ENCODE measurements around the gene CDCA8. TPM values are rescaled to one million over a fixed set of nuclear protein-coding genes. Genes with fewer than 3 reads are reported as not detected.
A peak's percentile ranks its signal among the peaks of the same experiment; 100 is the strongest.

Gene CDCA8
- 3.3 and 4.8 TPM in 2 replicates for total RNA-seq (2014; rRNA removed; shearing (Covaris generic))
- polyA plus RNA-seq (2015; cell fraction: cytosol; rRNA removed), result 23.7 and 29.0 TPM in 2 replicates
- 25.7 and 25.8 TPM in 2 replicates for polyA plus RNA-seq (2015; cell fraction: nucleus; rRNA removed)

DNA sequence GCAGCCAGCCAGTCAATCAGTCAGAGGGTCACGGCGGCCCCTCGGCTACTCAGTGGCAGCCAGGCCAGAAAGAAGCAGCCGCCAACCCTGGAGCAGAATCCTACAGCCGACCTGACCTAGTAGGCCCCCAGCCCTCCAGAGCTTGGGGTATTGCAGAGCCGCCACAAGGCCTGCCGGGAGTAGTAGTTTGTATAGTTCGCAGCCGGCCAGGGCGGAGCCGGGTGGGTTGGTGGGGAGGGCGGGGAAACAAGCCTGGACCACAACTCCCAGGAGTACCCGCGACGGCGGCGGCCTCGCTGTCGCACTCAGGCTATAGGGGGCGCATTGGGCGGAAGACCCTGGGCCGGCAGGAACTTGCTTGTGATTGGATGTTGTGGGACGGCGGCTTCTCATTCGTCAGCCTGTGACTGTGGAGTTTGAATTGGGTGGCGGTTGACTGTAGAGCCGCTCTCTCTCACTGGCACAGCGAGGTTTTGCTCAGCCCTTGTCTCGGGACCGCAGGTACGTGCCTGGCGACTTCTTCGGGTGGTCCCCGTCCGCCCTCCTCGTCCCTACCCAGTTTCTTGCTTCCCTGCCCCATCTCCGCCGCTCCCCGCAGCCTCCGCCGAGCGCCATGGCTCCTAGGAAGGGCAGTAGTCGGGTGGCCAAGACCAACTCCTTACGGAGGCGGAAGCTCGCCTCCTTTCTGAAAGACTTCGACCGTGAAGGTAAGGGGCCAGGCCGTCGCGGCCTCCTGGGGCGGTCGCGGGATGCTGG, at the start of gene CDCA8:
TSS of gene CDCA8 (plus strand) at position 439 of the 756 bp plus-strand sequence. CDS start at position 614, 175 bp downstream.
- DNase-seq (ENCODE audit: low read depth, low spot score), result peak; percentile 96
- in situ Hi-C loops (cut with HindIII; ENCODE audit: low pct_unique_long_range_greater_than_20kb, low sequenced_read_pairs), result loop anchor here (25.0 kb wide), 1 partner anchor 105 kb away; the partner anchor contains the start of gene GNL2

- no peak for DNase-seq (ENCODE audit: low read depth, low spot score)
- in situ Hi-C loops (cut with HindIII; ENCODE audit: low pct_unique_long_range_greater_than_20kb, low sequenced_read_pairs), result no loop called here
Measured at GRCh38 chr1:37647281-37647680, 45.0 kb upstream of the CDCA8 start.

DNA sequence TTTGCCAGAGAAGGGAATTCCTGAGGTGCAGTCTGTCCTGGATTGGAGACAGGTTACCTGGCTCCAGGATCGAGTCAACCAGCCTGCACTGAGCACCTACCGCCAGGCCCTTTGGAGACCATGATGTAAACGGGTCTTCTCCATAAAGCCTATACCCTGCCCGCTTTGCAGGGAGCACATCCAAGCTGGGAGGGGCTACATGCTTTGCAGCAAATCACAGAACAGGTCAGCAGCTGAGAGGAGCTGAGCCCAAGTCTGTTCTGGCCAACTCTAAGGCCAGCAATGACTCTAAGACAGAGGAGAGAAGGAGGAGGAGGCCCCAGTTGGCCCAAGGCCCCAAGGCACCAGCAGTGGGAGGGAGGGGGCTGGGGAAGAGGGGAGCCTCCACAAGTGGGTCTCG, 42.1 kb upstream of the CDCA8 start:
- no peak for DNase-seq (ENCODE audit: low read depth, low spot score)
- in situ Hi-C loops (cut with HindIII; ENCODE audit: low pct_unique_long_range_greater_than_20kb, low sequenced_read_pairs), result no loop called here

DNA sequence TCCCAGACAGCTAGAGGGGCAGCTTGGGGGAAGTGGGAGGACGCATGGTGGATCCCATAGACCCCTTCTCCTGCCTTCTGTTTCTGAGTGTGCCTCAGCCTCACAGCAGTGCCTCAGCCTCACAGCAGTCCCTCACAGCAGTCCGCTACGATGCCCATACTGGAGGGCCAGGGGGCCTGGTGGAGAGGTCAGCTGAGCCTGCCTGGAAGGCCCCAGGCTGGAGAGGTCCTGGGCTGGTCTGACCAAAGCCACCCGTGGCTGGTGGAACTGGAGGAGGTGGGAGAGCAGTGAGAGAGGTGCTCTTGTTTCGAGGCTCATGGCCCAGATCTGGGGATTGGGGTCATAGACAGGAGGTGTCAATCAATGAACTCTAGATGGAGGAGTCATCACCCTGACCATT, 41.6 kb upstream of the CDCA8 start:
- in situ Hi-C loops (cut with HindIII; ENCODE audit: low pct_unique_long_range_greater_than_20kb, low sequenced_read_pairs), result no loop called here
- DNase-seq (ENCODE audit: low read depth, low spot score), result no peak

DNA sequence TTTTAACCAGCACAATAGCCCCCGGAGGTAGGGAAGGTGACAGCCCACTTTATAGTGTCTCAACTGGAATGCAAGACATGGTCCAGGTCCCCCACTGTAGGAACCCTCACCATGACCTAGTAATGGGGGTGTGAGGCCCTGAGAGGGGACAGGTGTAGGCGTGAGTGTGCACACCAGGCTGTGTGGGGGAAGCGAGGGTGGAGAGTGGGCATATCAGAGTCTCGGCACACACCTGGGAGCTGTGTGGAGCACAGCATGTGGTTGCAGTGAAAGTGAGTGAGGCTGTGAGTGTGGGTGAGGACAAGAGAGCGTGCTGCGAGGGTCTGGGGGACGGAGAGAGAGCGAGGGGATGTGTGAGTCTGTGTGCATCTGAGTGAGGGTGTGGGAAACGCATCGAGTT, 40.5 kb upstream of the CDCA8 start:
- no peak for DNase-seq (ENCODE audit: low read depth, low spot score)
- in situ Hi-C loops (cut with HindIII; ENCODE audit: low pct_unique_long_range_greater_than_20kb, low sequenced_read_pairs), result no loop called here

- in situ Hi-C loops (cut with HindIII; ENCODE audit: low pct_unique_long_range_greater_than_20kb, low sequenced_read_pairs), result no loop called here
Measured at GRCh38 chr1:37652976-37653375, 39.3 kb upstream of the CDCA8 start.

GRCh38 chr1:37653906-37654305, 38.4 kb upstream of the CDCA8 start:
- no peak for DNase-seq (ENCODE audit: low read depth, low spot score)
- in situ Hi-C loops (cut with HindIII; ENCODE audit: low pct_unique_long_range_greater_than_20kb, low sequenced_read_pairs), result no loop called here

More at GRCh38 chr1:37652976-37653375, 39.3 kb upstream of the CDCA8 start:
- no peak for DNase-seq (ENCODE audit: low read depth, low spot score)

DNA sequence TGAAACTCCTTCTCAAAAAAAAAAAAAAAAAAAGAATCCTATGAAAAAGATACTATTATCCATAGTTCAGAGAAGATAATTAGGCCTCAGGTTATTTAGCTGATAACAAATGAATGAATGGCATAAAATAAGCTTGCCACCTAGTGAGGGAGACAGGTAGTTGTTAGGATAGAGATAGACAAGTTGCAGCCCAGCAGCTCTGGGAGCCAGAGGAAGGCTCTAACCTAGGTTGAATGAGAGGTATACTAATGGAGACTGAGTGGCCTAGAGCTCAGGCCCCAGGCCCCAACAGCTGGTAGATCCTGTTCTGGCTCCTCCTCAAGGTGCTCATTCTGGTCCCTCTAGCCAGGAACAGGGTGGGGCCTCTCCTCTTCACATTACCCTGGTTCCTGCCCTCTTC, 37.0 kb upstream of the CDCA8 start:
- no peak for DNase-seq (ENCODE audit: low read depth, low spot score)
- in situ Hi-C loops (cut with HindIII; ENCODE audit: low pct_unique_long_range_greater_than_20kb, low sequenced_read_pairs), result no loop called here

DNA sequence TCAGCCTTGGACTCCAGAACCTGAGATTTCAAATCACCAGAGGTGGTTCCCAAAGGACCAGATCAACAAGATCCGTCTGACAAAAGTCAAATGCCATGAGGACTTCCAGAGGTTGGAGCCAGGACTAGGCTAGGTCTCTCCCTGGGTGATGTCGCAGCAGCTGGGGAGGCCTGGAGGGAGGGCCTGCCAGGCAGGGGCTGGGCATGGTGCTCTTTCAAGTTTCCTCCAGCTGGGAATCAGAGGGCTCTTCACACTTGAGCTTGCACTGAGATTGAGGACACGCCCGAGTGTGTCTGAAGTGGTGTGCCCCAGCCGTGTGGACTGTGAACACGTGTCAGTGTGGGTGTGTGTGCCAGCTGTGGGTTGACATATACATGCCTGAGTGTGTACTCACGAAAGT, 36.3 kb upstream of the CDCA8 start:
- in situ Hi-C loops (cut with HindIII; ENCODE audit: low pct_unique_long_range_greater_than_20kb, low sequenced_read_pairs), result no loop called here
- no peak for DNase-seq (ENCODE audit: low read depth, low spot score)

- DNase-seq (ENCODE audit: low read depth, low spot score), result no peak
- in situ Hi-C loops (cut with HindIII; ENCODE audit: low pct_unique_long_range_greater_than_20kb, low sequenced_read_pairs), result no loop called here
Measured at GRCh38 chr1:37656881-37657280, 35.4 kb upstream of the CDCA8 start.

DNA sequence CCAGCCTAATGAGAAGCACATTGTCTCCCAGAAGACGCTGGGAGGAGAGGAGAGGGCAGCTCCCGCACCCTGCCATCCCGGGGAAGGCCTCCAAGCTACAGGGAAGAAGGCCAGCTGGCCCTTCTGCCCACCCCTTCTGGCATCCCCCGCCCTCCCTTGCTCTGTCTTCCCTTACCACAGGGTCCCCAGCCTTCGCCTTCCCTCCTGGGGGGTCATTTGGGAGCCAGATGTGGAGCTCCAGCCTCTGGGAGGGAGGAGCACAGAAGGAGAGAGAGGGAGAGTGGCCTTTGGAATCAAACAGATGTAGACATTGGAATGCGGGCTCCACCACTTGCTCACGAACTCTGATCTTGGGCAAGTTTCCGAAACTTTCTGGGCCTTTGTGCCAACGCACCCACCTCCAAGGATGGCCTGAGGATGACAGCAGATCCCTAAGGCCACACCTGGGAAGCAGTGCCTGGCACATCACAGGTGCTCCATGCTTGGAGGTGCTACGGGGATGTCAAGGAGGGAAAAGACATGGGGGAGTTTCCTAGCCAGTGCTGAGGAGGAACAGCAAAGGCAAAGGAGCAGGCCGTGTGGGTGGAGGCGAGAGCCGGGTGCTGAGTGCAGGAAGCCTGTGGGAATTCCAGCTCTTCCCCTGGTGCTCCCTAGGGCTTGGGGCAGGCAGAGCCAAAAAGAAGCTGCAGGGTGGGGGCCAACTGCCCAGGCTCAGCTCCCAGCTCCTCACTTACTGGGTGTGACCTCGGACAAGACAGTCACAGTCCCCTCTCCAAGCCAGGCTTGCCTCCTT, 34.5 kb upstream of the CDCA8 start:
- in situ Hi-C loops (cut with HindIII; ENCODE audit: low pct_unique_long_range_greater_than_20kb, low sequenced_read_pairs), result no loop called here
- no peak for DNase-seq (ENCODE audit: low read depth, low spot score)

GRCh38 chr1:37658486-37658885, 33.8 kb upstream of the CDCA8 start:
- in situ Hi-C loops (cut with HindIII; ENCODE audit: low pct_unique_long_range_greater_than_20kb, low sequenced_read_pairs), result no loop called here
- no peak for DNase-seq (ENCODE audit: low read depth, low spot score)

DNA sequence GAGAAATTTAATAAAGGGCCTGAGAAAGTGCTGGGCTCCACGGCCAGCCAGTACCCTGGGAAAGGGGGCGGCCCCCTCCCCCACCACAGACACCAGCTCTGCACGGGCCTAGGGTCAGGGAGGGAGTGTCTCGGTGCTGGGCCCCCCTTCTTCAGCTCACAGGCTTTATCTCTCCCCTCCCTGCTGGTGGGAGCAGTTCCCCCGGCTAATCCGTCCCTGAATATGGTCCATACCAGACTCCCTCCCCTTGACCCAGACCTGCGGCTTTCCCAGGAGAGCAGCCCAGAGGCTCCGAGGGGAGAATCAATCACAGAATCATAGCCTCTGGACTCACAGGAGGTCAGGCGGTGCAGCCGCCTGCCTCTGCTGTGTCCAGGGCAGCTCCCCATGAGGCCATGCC, 31.7 kb upstream of the CDCA8 start:
- in situ Hi-C loops (cut with HindIII; ENCODE audit: low pct_unique_long_range_greater_than_20kb, low sequenced_read_pairs), result no loop called here
- no peak for DNase-seq (ENCODE audit: low read depth, low spot score)

DNA sequence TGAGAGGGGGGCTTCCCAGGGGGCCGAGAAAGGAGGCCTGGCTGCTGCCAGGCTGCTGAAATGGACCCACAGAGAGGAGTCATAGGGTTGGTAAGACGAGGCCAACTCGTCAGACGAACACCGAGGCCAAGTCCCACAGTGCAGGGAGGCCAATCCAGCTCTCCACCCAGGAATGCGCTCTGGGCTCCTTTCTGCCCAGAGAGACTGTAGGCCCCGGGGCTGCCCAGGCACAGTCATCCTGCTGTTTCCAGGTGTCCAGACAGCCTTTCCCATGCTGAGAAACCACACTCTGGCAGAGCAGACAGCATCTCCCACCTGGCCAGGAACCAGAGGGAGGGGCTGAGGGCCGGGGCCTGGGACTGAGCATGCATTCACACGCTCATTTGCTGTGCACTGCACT, 30.9 kb upstream of the CDCA8 start:
- in situ Hi-C loops (cut with HindIII; ENCODE audit: low pct_unique_long_range_greater_than_20kb, low sequenced_read_pairs), result no loop called here
- DNase-seq (ENCODE audit: low read depth, low spot score), result no peak

- in situ Hi-C loops (cut with HindIII; ENCODE audit: low pct_unique_long_range_greater_than_20kb, low sequenced_read_pairs), result no loop called here
- no peak for DNase-seq (ENCODE audit: low read depth, low spot score)
Measured at GRCh38 chr1:37662031-37662755, 30.1 kb upstream of the CDCA8 start.

GRCh38 chr1:37663426-37664000, 28.8 kb upstream of the CDCA8 start:
- no peak for DNase-seq (ENCODE audit: low read depth, low spot score)
- in situ Hi-C loops (cut with HindIII; ENCODE audit: low pct_unique_long_range_greater_than_20kb, low sequenced_read_pairs), result no loop called here

- in situ Hi-C loops (cut with HindIII; ENCODE audit: low pct_unique_long_range_greater_than_20kb, low sequenced_read_pairs), result no loop called here
- DNase-seq (ENCODE audit: low read depth, low spot score), result no peak
Measured at GRCh38 chr1:37666241-37666867, 26.0 kb upstream of the CDCA8 start.
